HCT116 (cell line): ENCODE results near the gene LRRC56. TPM values are rescaled to one million over a fixed set of nuclear protein-coding genes. Genes with fewer than 3 reads are reported as not detected.

ENCODE experiments used
- ATAC-seq: fragments of 200-7000 bp; cut with Tn5 transposase; 2 replicates; pipeline ENCODE4 v1.9.1; 2020; ENCODE audit warnings: mild to moderate bottlenecking, moderate library complexity
- BruUV-seq: library from RNA; stranded (reverse); fragments of 400-500 nt; replicated peaks from 2 replicates; lab custom pipeline; 2021; lab: Mats Ljungman, UMichigan
- CTCF ChIA-PET: fragments of 300-600 bp; sonication (Branson Sonifier 250); formaldehyde crosslinking; loops from one replicate; lab custom pipeline; 2021; ENCODE audit warnings: antibody characterized with exemption; lab: Charles Lee
- POLR2A ChIA-PET: fragments of 300-600, 350-600 bp; sonication (Branson Sonifier 250); formaldehyde crosslinking; loops from one replicate; lab custom pipeline; 2021; ENCODE audit warnings: antibody characterized with exemption; lab: Charles Lee
- RAD21 ChIA-PET, 2 experiments: fragments of 300-600 bp; sonication (Branson Sonifier 250); formaldehyde crosslinking; loops; one replicate each; lab custom pipeline; 2023; ENCODE audit warnings: low total read pairs in 2 of 2; ENCODE audit not compliant: uncharacterized antibody in 2 of 2, unreplicated experiment in 2 of 2, low non-redundant PET in 1 of 2; lab: Charles Lee
- DNase-seq: peaks from one replicate; pipeline ENCODE4 v3.0.0-alpha.2; 2010; ENCODE audit warnings: low read depth, low spot score
- H2AFZ ChIP-seq: fragments of 200-600 bp; shearing (Covaris generic), sonication (generic); 2 replicates; pipeline ENCODE4 v1.6.1; 2017; ENCODE audit warnings: low read depth, mixed run types, mixed read lengths, antibody characterized with exemption, low read length; ENCODE audit not compliant: poor library complexity, severe bottlenecking
- H3K27ac ChIP-seq: 2 replicates; pipeline ENCODE4 v1.5.1; 2012; ENCODE audit warnings: low read depth, low read length
- H3K27me3 ChIP-seq: fragments of 200-600 bp; sonication (generic); 2 replicates; pipeline ENCODE4 v1.6.1; 2016; ENCODE audit warnings: mixed run types, low read length, mixed read lengths; ENCODE audit not compliant: insufficient read depth
- H3K36me3 ChIP-seq, 2 experiments: fragments of 200-500 bp in 1 of 2; fragments of 200-600 bp in 1 of 2; sonication (Bioruptor generic) in 1 of 2; sonication (generic) in 1 of 2; 2 replicates each; pipeline versions ENCODE4 v1.5.1 to v1.6.1; 2014 to 2016; ENCODE audit warnings: low read length in 2 of 2, inconsistent platforms in 1 of 2, mixed read lengths in 1 of 2, mixed run types in 1 of 2; ENCODE audit not compliant: insufficient read depth in 2 of 2, control insufficient read depth in 1 of 2
- H3K4me1 ChIP-seq, 2 experiments: fragments of 200-600 bp in 1 of 2; sonication (generic) in 1 of 2; 2 replicates each; pipeline versions ENCODE4 v1.5.1 to v1.6.1; 2012 to 2017; ENCODE audit warnings: low read length in 2 of 2, inconsistent platforms in 1 of 2, mild to moderate bottlenecking in 1 of 2, mixed read lengths in 1 of 2, mixed run types in 1 of 2, moderate library complexity in 1 of 2; ENCODE audit not compliant: insufficient read depth in 2 of 2, control insufficient read depth in 1 of 2
- H3K4me2 ChIP-seq: fragments of 200-600 bp; sonication (generic); 2 replicates; pipeline ENCODE4 v1.6.1; 2017; ENCODE audit warnings: mixed run types, low read length, mixed read lengths
- H3K4me3 ChIP-seq, 2 experiments: fragments of 200-600 bp in 1 of 2; sonication (generic) in 1 of 2; replicated peaks in 1 of 2; 2 replicates each; pipeline ENCODE4 v1.5.1; 2011 to 2016; ENCODE audit warnings: low read length in 2 of 2, control low read depth in 1 of 2, low read depth in 1 of 2, mild to moderate bottlenecking in 1 of 2, mixed read lengths in 1 of 2, mixed run types in 1 of 2
- H3K79me2 ChIP-seq: fragments of 200-600 bp; sonication (generic); 2 replicates; pipeline ENCODE4 v1.6.1; 2017; ENCODE audit warnings: mild to moderate bottlenecking, mixed run types, low read length, moderate library complexity, mixed read lengths; ENCODE audit not compliant: insufficient read depth
- H3K9ac ChIP-seq: fragments of 200-600 bp; sonication (generic); 2 replicates; pipeline ENCODE4 v1.6.1; 2016; ENCODE audit warnings: low read length, mixed read lengths
- H3K9me2 ChIP-seq: fragments of 200-600 bp; sonication (generic), shearing (Covaris generic); 2 replicates; pipeline ENCODE4 v1.6.1; 2017; ENCODE audit warnings: mixed run types, mild to moderate bottlenecking, moderate library complexity; ENCODE audit not compliant: insufficient read depth
- H3K9me3 ChIP-seq, 2 experiments: fragments of 200-500 bp in 1 of 2; fragments of 200-600 bp in 1 of 2; sonication (Bioruptor generic) in 1 of 2; sonication (generic) in 1 of 2; 2 replicates each; pipeline ENCODE4 v1.6.1; 2014 to 2017; ENCODE audit warnings: low read length in 2 of 2, mixed read lengths in 2 of 2, inconsistent platforms in 1 of 2, low read depth in 1 of 2, mild to moderate bottlenecking in 1 of 2, mixed run types in 1 of 2, moderate library complexity in 1 of 2; ENCODE audit not compliant: control insufficient read depth in 1 of 2, insufficient read depth in 1 of 2
- H4K20me1 ChIP-seq: fragments of 200-600 bp; sonication (generic), shearing (Covaris generic); 2 replicates; pipeline ENCODE4 v1.6.1; 2017; ENCODE audit warnings: mixed run types, mild to moderate bottlenecking, moderate library complexity; ENCODE audit not compliant: insufficient read depth
- FOSL1 ChIP-seq: IDR thresholded peaks from 2 replicates; pipeline ENCODE4 v1.6.1; 2012; ENCODE audit warnings: low read depth
- ZNF274 ChIP-seq: fragments of 200-500 bp; sonication (Bioruptor generic); IDR thresholded peaks from 2 replicates; pipeline ENCODE4 v1.6.1; 2014; ENCODE audit warnings: mild to moderate bottlenecking, low read depth, low read length, inconsistent platforms
- intact Hi-C: fragments of 100-400 bp; cut with micrococcal nuclease; formaldehyde crosslinking; loops from 2 replicates; pipeline ENCODE4 v1.10.0; 2022
- total RNA-seq: library from RNA; stranded (reverse); gene quantifications from one replicate; pipeline ENCODE4 v1.2.1, GENCODE V29; 2021; ENCODE audit not compliant: unreplicated experiment
- TF ChIP-seq, protein P1 (sequence below), 3 experiments: fragments of 200-600 bp in 1 of 3; sonication (generic) in 1 of 3; IDR thresholded peaks in 2 of 3; conservative IDR thresholded peaks in 1 of 3; 2 replicates each; pipeline ENCODE4 v1.5.1; 2012 to 2017; ENCODE audit warnings: low read depth in 2 of 3, low read length in 2 of 3, antibody characterized with exemption in 1 of 3, borderline replicate concordance in 1 of 3, control low read depth in 1 of 3, mild to moderate bottlenecking in 1 of 3, mixed read lengths in 1 of 3, mixed run types in 1 of 3, moderate library complexity in 1 of 3; ENCODE audit not compliant: insufficient read depth in 1 of 3
- TF ChIP-seq, protein P2 (sequence below): IDR thresholded peaks from 2 replicates; pipeline ENCODE4 v1.6.1; 2012; ENCODE audit warnings: low read depth

LRRC56 gene
- total RNA-seq, 1 experiment from 2014 or later, result 9.1 TPM

DNA sequence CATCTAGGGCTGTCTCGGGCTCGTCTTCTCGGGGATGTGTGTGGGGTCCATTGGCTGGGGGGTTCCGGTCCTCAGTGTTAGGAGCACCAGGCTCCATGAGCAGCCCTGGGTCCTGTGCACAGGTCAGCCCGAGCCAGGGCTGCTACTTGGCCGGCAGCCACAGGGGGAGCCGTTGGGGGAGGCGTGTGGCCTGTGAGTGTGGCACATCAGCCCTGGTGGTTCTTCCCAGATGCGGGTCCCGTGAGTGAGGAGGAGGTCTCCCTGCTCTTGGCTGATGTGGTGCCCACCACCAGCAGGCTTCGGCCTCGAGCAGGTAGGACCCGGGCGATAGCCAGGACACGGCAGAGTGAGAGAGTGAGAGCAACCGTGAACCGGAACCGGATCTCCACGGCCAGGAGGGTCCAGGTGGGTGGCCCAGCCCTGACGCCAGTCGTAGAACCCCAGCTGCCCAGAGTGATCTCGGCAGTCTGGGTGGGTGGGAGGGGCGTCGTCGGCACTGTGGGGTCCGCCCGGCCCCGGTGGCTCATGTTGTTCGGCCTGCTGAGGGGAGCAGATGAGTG lies 59.9 kb downstream of the LRRC56 start:
- Histone ChIP-seq H3K4me3 (no peak overlapping the region), H3K79me2 (peaks cover 82% of the 10 kb centered on the region), H3K9me3 (no peaks in the 10 kb centered on the region), H3K4me1 (peaks cover 0 to 8% of the 10 kb centered on the region in 2 experiments; a peak in 2 of 4 replicates), H3K9ac (no peak overlapping the region), H3K4me2 (no peak overlapping the region), H3K9me2 (no peaks in the 10 kb centered on the region), H3K36me3 (peaks cover 66 to 69% of the 10 kb centered on the region in 2 experiments), H3K27ac (no peak overlapping the region; the same call in 1 of the 2 replicates), H3K27me3 (no peaks in the 10 kb centered on the region), H4K20me1 (no peaks in the 10 kb centered on the region), H2AFZ (no peak overlapping the region)
- RAD21 ChIA-PET, result no interaction called here
- ATAC-seq (peak; percentile 78), DNase-seq (no peak)
- TF ChIP-seq, protein P1, sequence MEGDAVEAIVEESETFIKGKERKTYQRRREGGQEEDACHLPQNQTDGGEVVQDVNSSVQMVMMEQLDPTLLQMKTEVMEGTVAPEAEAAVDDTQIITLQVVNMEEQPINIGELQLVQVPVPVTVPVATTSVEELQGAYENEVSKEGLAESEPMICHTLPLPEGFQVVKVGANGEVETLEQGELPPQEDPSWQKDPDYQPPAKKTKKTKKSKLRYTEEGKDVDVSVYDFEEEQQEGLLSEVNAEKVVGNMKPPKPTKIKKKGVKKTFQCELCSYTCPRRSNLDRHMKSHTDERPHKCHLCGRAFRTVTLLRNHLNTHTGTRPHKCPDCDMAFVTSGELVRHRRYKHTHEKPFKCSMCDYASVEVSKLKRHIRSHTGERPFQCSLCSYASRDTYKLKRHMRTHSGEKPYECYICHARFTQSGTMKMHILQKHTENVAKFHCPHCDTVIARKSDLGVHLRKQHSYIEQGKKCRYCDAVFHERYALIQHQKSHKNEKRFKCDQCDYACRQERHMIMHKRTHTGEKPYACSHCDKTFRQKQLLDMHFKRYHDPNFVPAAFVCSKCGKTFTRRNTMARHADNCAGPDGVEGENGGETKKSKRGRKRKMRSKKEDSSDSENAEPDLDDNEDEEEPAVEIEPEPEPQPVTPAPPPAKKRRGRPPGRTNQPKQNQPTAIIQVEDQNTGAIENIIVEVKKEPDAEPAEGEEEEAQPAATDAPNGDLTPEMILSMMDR (IDR thresholded peaks at IDR 0.05 in 2 of 3, conservative IDR thresholded peaks at IDR 0.05 in 1 of 3; ENCODE audit: borderline replicate concordance in 1 of 3, insufficient read depth in 1 of 3, low read depth in 2 of 3, low read length in 2 of 3), result peak in 2 of 3 experiments; percentile 34 to 41; a peak in 3 of 6 replicates
- TF ChIP-seq, protein P2, sequence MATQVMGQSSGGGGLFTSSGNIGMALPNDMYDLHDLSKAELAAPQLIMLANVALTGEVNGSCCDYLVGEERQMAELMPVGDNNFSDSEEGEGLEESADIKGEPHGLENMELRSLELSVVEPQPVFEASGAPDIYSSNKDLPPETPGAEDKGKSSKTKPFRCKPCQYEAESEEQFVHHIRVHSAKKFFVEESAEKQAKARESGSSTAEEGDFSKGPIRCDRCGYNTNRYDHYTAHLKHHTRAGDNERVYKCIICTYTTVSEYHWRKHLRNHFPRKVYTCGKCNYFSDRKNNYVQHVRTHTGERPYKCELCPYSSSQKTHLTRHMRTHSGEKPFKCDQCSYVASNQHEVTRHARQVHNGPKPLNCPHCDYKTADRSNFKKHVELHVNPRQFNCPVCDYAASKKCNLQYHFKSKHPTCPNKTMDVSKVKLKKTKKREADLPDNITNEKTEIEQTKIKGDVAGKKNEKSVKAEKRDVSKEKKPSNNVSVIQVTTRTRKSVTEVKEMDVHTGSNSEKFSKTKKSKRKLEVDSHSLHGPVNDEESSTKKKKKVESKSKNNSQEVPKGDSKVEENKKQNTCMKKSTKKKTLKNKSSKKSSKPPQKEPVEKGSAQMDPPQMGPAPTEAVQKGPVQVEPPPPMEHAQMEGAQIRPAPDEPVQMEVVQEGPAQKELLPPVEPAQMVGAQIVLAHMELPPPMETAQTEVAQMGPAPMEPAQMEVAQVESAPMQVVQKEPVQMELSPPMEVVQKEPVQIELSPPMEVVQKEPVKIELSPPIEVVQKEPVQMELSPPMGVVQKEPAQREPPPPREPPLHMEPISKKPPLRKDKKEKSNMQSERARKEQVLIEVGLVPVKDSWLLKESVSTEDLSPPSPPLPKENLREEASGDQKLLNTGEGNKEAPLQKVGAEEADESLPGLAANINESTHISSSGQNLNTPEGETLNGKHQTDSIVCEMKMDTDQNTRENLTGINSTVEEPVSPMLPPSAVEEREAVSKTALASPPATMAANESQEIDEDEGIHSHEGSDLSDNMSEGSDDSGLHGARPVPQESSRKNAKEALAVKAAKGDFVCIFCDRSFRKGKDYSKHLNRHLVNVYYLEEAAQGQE, result no peak
- TF ChIP-seq ZNF274, result no peak
- no peak for TF ChIP-seq FOSL1
- no TSS peak for BruUV-seq
- CTCF ChIA-PET, result no interaction called here
- POLR2A ChIA-PET, result no interaction called here
- intact Hi-C loops, result no loop called here
